IMR-90 (cell line): ENCODE results near the gene BLOC1S2. TPM values are rescaled to one million over a fixed set of nuclear protein-coding genes. Genes with fewer than 3 reads are reported as not detected.

Source experiments
- ATAC-seq: fragments of 200-7000 bp; cut with Tn5 transposase; 2 replicates; pipeline ENCODE4 v1.9.1; 2020; ENCODE audit warnings: low read depth, mild to moderate bottlenecking, moderate library complexity
- BruUV-seq: library from RNA; stranded (reverse); fragments of 400-500 nt; replicated peaks from 2 replicates; lab custom pipeline; 2021; lab: Mats Ljungman, UMichigan
- CTCF ChIA-PET: fragments of 300-600 bp; formaldehyde crosslinking; extraction: SDS; loops from one replicate; lab custom pipeline; 2021; ENCODE audit warnings: antibody characterized with exemption; lab: Yijun Ruan, JAX
- POLR2A ChIA-PET: fragments of 300-600 bp; sonication (Branson Sonifier 250); formaldehyde crosslinking; loops from one replicate; lab custom pipeline; 2022; ENCODE audit warnings: antibody characterized with exemption; ENCODE audit not compliant: unreplicated experiment; lab: Charles Lee
- DNase-seq: peaks from one replicate; pipeline ENCODE4 v3.0.0; 2013
- H2AFZ ChIP-seq: replicated peaks from 2 replicates; pipeline ENCODE3; 2013; ENCODE audit warnings: low read length, mild to moderate bottlenecking; ENCODE audit not compliant: poor library complexity
- H2AK5ac ChIP-seq: 2 replicates; pipeline ENCODE4 v1.6.1; 2013; ENCODE audit warnings: low read depth, low read length, inconsistent platforms
- H2AK9ac ChIP-seq: replicated peaks from 2 replicates; pipeline ENCODE3; 2013; ENCODE audit warnings: mild to moderate bottlenecking, low read depth, low read length, moderate library complexity; ENCODE audit not compliant: poor library complexity
- H2BK120ac ChIP-seq: 2 replicates; pipeline ENCODE4 v1.6.1; 2013; ENCODE audit warnings: low read depth, low read length, inconsistent platforms
- H2BK15ac ChIP-seq: 3 replicates; pipeline ENCODE4 v1.6.1; 2013; ENCODE audit warnings: low read depth, low read length, inconsistent platforms
- H2BK20ac ChIP-seq: 2 replicates; pipeline ENCODE4 v1.6.1; 2013; ENCODE audit warnings: low read depth, mild to moderate bottlenecking, inconsistent platforms, low read length, moderate library complexity
- H2BK5ac ChIP-seq: 2 replicates; pipeline ENCODE4 v1.6.1; 2013; ENCODE audit warnings: mild to moderate bottlenecking, low read depth, low read length, inconsistent platforms; ENCODE audit not compliant: poor library complexity, severe bottlenecking
- H3K14ac ChIP-seq: replicated peaks from 2 replicates; pipeline ENCODE4 v1.6.1; 2013; ENCODE audit warnings: low read depth, low read length, inconsistent platforms
- H3K18ac ChIP-seq: 2 replicates; pipeline ENCODE4 v1.6.1; 2013; ENCODE audit warnings: low read depth, low read length, control low read depth
- H3K23ac ChIP-seq: 2 replicates; pipeline ENCODE4 v1.6.1; 2013; ENCODE audit warnings: low read depth, low read length, inconsistent platforms
- H3K27ac ChIP-seq: 2 replicates; pipeline ENCODE4 v1.5.1; 2013; ENCODE audit warnings: mild to moderate bottlenecking, control low read depth, low read length; ENCODE audit not compliant: insufficient read depth
- H3K27me3 ChIP-seq: 2 replicates; pipeline ENCODE4 v1.6.1; 2013; ENCODE audit warnings: low read length; ENCODE audit not compliant: control insufficient read depth, insufficient read depth
- H3K36me3 ChIP-seq: 2 replicates; pipeline ENCODE4 v1.6.1; 2013; ENCODE audit warnings: low read length, mixed read lengths; ENCODE audit not compliant: control insufficient read depth, insufficient read depth
- H3K4ac ChIP-seq: 2 replicates; pipeline ENCODE4 v1.6.1; 2013; ENCODE audit warnings: low read depth, low read length, inconsistent platforms
- H3K4me1 ChIP-seq: 2 replicates; pipeline ENCODE4 v1.6.1; 2013; ENCODE audit warnings: low read length, mixed read lengths; ENCODE audit not compliant: control insufficient read depth, insufficient read depth
- H3K4me2 ChIP-seq: 2 replicates; pipeline ENCODE4 v1.6.1; 2013; ENCODE audit warnings: low read depth, mild to moderate bottlenecking, control low read depth, low read length, moderate library complexity
- H3K4me3 ChIP-seq: 2 replicates; pipeline ENCODE4 v1.5.1; 2013; ENCODE audit warnings: low read depth, mild to moderate bottlenecking, control low read depth, low read length, moderate library complexity; ENCODE audit not compliant: insufficient read depth
- H3K56ac ChIP-seq: 2 replicates; pipeline ENCODE4 v1.6.1; 2013; ENCODE audit warnings: low read length, inconsistent platforms; ENCODE audit not compliant: insufficient read depth; ENCODE audit errors: extremely low read depth
- H3K79me1 ChIP-seq, 2 experiments: 2 replicates each; pipeline ENCODE4 v1.6.1; 2013; ENCODE audit warnings: low read length in 2 of 2, inconsistent platforms in 1 of 2, low read depth in 1 of 2
- H3K9ac ChIP-seq: 2 replicates; pipeline ENCODE4 v1.6.1; 2013; ENCODE audit warnings: low read depth, low read length, control low read depth
- H3K9me1 ChIP-seq: 2 replicates; pipeline ENCODE4 v1.6.1; 2013; ENCODE audit warnings: low read length, inconsistent platforms; ENCODE audit not compliant: insufficient read depth
- H3K9me3 ChIP-seq: 2 replicates; pipeline ENCODE4 v1.6.1; 2013; ENCODE audit warnings: low read length; ENCODE audit not compliant: control insufficient read depth, insufficient read depth
- H4K20me1 ChIP-seq: 2 replicates; pipeline ENCODE4 v1.6.1; 2013; ENCODE audit warnings: low read length, inconsistent platforms; ENCODE audit not compliant: insufficient read depth
- H4K5ac ChIP-seq: 2 replicates; pipeline ENCODE4 v1.6.1; 2013; ENCODE audit warnings: mild to moderate bottlenecking, low read depth, low read length, control low read depth
- H4K8ac ChIP-seq, 2 experiments: 2 replicates each; pipeline ENCODE4 v1.6.1; 2013; ENCODE audit warnings: low read depth in 2 of 2, low read length in 2 of 2, control low read depth in 1 of 2, inconsistent platforms in 1 of 2
- H4K91ac ChIP-seq: 2 replicates; pipeline ENCODE4 v1.6.1; 2013; ENCODE audit warnings: low read depth, low read length, inconsistent platforms; ENCODE audit not compliant: insufficient read depth
- BHLHE40 ChIP-seq: fragments of 150-350 bp; IDR thresholded peaks from 2 replicates; pipeline ENCODE4 v1.6.1; 2016; ENCODE audit warnings: mild to moderate bottlenecking, low read depth, low read length
- CEBPB ChIP-seq: IDR thresholded peaks from 2 replicates; pipeline ENCODE4 v1.6.1; 2012; ENCODE audit warnings: low read depth, low read length, improper control_type of control experiment
- CHD1 ChIP-seq: IDR thresholded peaks from 2 replicates; pipeline ENCODE4 v1.6.1; 2012; ENCODE audit warnings: low read depth, low read length, improper control_type of control experiment
- CTCF ChIP-seq: conservative IDR thresholded peaks from 2 replicates; pipeline ENCODE4 v1.5.1; 2012; ENCODE audit warnings: mild to moderate bottlenecking, low read depth, low read length, improper control_type of control experiment
- ELK1 ChIP-seq: fragments of 150-350 bp; IDR thresholded peaks from 2 replicates; pipeline ENCODE4 v1.6.1; 2016; ENCODE audit warnings: low read depth, mild to moderate bottlenecking, low read length, moderate library complexity, borderline replicate concordance
- FOS ChIP-seq: fragments of 150-350 bp; IDR thresholded peaks from 2 replicates; pipeline ENCODE4 v1.6.1; 2016; ENCODE audit warnings: low read depth, low read length
- MAFK ChIP-seq: IDR thresholded peaks from 2 replicates; pipeline ENCODE4 v1.6.1; 2012; ENCODE audit warnings: low read depth, low read length, improper control_type of control experiment
- MAZ ChIP-seq: IDR thresholded peaks from 2 replicates; pipeline ENCODE4 v1.6.1; 2012; ENCODE audit warnings: low read depth, mild to moderate bottlenecking, low read length, improper control_type of control experiment, moderate library complexity, borderline replicate concordance
- MXI1 ChIP-seq: IDR thresholded peaks from 2 replicates; pipeline ENCODE4 v1.6.1; 2012; ENCODE audit warnings: low read depth, mild to moderate bottlenecking, low read length, moderate library complexity, borderline replicate concordance
- NFE2L2 ChIP-seq: fragments of 150-350 bp; IDR thresholded peaks from 2 replicates; pipeline ENCODE4 v1.6.1; 2016; ENCODE audit warnings: low read depth, mild to moderate bottlenecking, low read length
- POLR2A ChIP-seq: IDR thresholded peaks from 2 replicates; pipeline ENCODE4 v1.6.1; 2012; ENCODE audit warnings: mild to moderate bottlenecking, low read depth, low read length
- RAD21 ChIP-seq: IDR thresholded peaks from 2 replicates; pipeline ENCODE4 v1.6.1; 2012; ENCODE audit warnings: low read length, improper control_type of control experiment
- RCOR1 ChIP-seq: IDR thresholded peaks from 2 replicates; pipeline ENCODE4 v1.6.1; 2012; ENCODE audit warnings: mild to moderate bottlenecking, low read length, improper control_type of control experiment; ENCODE audit not compliant: insufficient replicate concordance
- RFX5 ChIP-seq: IDR thresholded peaks from 2 replicates; pipeline ENCODE4 v1.8.0; 2012; ENCODE audit warnings: low read depth, mild to moderate bottlenecking, low read length, moderate library complexity
- SMC3 ChIP-seq: fragments of 150-350 bp; IDR thresholded peaks from 2 replicates; pipeline ENCODE4 v1.6.1; 2016; ENCODE audit warnings: low read depth, mild to moderate bottlenecking, antibody characterized with exemption, low read length, moderate library complexity
- USF2 ChIP-seq: fragments of 150-350 bp; IDR thresholded peaks from 2 replicates; pipeline ENCODE4 v1.6.1; 2017; ENCODE audit warnings: mild to moderate bottlenecking, antibody characterized with exemption, low read length, low read depth
- WGBS, 2 experiments: methylation state at CpG; one replicate each; pipeline versions ENCODE4 v1.1.5 to v1.1.7; 2013; ENCODE audit warnings: missing lambda C conversion rate in 2 of 2; ENCODE audit not compliant: insufficient read length in 1 of 2; ENCODE audit errors: extremely low coverage in 2 of 2; 5-methylcytosine and 5-hydroxymethylcytosine counted together
- dilution Hi-C: fragments of 300-500 bp; cut with HindIII; formaldehyde crosslinking; loops from one replicate; pipeline ENCODE4 v1.14.3; 2018; ENCODE audit warnings: low sequenced_read_pairs; ENCODE audit not compliant: unreplicated experiment
- in situ Hi-C: fragments of 300-500 bp; cut with MboI; formaldehyde crosslinking; loops from 3 replicates; pipeline ENCODE4 v1.14.3; 2019; ENCODE audit warnings: low sequenced_read_pairs, inconsistent platforms, mixed read lengths
- intact Hi-C: fragments of 100-400 bp; cut with micrococcal nuclease; formaldehyde crosslinking; loops from 2 replicates; pipeline ENCODE4 v1.10.0; 2022
- polyA plus RNA-seq, 3 experiments: library from polyadenylated mRNA; depleted of rRNA; stranded (reverse); fragments of >200 nt; gene quantifications; 2 replicates each; pipeline ENCODE4 v1.2.3, GENCODE V29; 2012; ENCODE audit warnings: low replicate concordance in 1 of 3
- total RNA-seq: library from RNA; depleted of rRNA; stranded (reverse); fragments of >200 nt; gene quantifications from 2 replicates; pipeline ENCODE4 v1.2.3, GENCODE V29; 2012

The BLOC1S2 gene
- total and polyA plus RNA-seq, 2 of the 4 experiments (the other 2 are of a cell fraction) = 26.0 to 28.9 TPM

GRCh38 chr10:100253041-100253440 is 33.4 kb downstream of the BLOC1S2 start:
- POLR2A ChIA-PET = no interaction called here

More at GRCh38 chr10:100253041-100253440, 33.4 kb downstream of the BLOC1S2 start:
- Histone ChIP-seq H3K9me3 (no peaks in the 10 kb centered on the region), H4K8ac (no peak overlapping the region), H3K23ac (no peak overlapping the region), H3K4me3 (no peak overlapping the region), H3K9ac (no peak overlapping the region), H3K14ac (no peak overlapping the region), H3K4ac (no peak overlapping the region), H3K27ac (no peak overlapping the region), H2AFZ (no peak overlapping the region), H2AK5ac (no peak overlapping the region), H4K5ac (no peak overlapping the region), H3K4me2 (no peak overlapping the region), H3K27me3 (no peaks in the 10 kb centered on the region), H2BK20ac (no peak overlapping the region), H3K79me1 (peaks cover 0 to 2% of the 10 kb centered on the region in 2 experiments; a peak in 1 of 4 replicates), H2BK120ac (no peak overlapping the region), H4K91ac (no peak overlapping the region), H3K36me3 (peaks cover 32% of the 10 kb centered on the region), H3K9me1 (no peaks in the 10 kb centered on the region), H2BK15ac (no peak overlapping the region), H3K56ac (no peak overlapping the region), H3K18ac (no peak overlapping the region), H2AK9ac (no peak overlapping the region), H2BK5ac (no peak overlapping the region), H3K4me1 (no peaks in the 10 kb centered on the region), H4K20me1 (no peaks in the 10 kb centered on the region)
- no CpG with 5 or more reads among the region's 5 CpGs for WGBS, 2 experiments
- BruUV-seq = no TSS peak
- intact Hi-C loops = no loop called here
- dilution Hi-C loops = no loop called here
- in situ Hi-C loops = no loop called here
- no peak for DNase-seq
- TF ChIP-seq CHD1 = no peak
- TF ChIP-seq POLR2A = no peak
- TF ChIP-seq CTCF = no peak
- TF ChIP-seq RCOR1 = no peak
- no peak for TF ChIP-seq FOS
- TF ChIP-seq CEBPB = no peak
- no peak for TF ChIP-seq MAZ
- TF ChIP-seq RFX5 = no peak
- no peak for TF ChIP-seq RAD21
- no peak for TF ChIP-seq USF2
- TF ChIP-seq SMC3 = no peak
- TF ChIP-seq BHLHE40 = no peak
- TF ChIP-seq MAFK = no peak
- no peak for TF ChIP-seq MXI1
- TF ChIP-seq NFE2L2 = no peak
- TF ChIP-seq ELK1 = no peak
- no peak for ATAC-seq
- CTCF ChIA-PET = no interaction called here
